OCI-LY7 (cell line): ENCODE measurements around the gene SEC61B. TPM values are rescaled to one million over a fixed set of nuclear protein-coding genes. Genes with fewer than 3 reads are reported as not detected.

Experiments
- small RNA-seq: library from RNA; depleted of rRNA; stranded (forward); fragments of <200 nt; gene quantifications from one replicate; pipeline ENCODE3, GENCODE V24; 2014
- total RNA-seq, 2 experiments: library from RNA; depleted of rRNA in 1 of 2; stranded (reverse); fragments of >200 nt in 1 of 2; shearing (Covaris generic) in 1 of 2; gene quantifications; 2 replicates each; pipeline ENCODE4 v1.2.3, GENCODE V29; 2014 to 2022

SEC61B gene
- total RNA-seq, 2 experiments from 2014 or later: 106 to 279 TPM

Small RNAs within 50 kb of the gene (small RNA-seq; reads per million reads assigned to genes)
- not detected for gene RN7SL794P

Other genes with a start within 250 kb of the SEC61B start
- gene TGFBR1, start 117.2 kb upstream of the SEC61B start, total RNA-seq (2014; rRNA removed; shearing (Covaris generic)): 13.6 and 14.3 TPM in 2 replicates
- 36.7 and 43.6 TPM in 2 replicates for gene TGFBR1, start 117.2 kb upstream of the SEC61B start, total RNA-seq (2022)
- gene ALG2, start 340 bp upstream of the SEC61B start, total RNA-seq (2014; rRNA removed; shearing (Covaris generic)): 22.2 and 26.5 TPM in 2 replicates
- 35.2 and 35.3 TPM in 2 replicates for gene ALG2, start 340 bp upstream of the SEC61B start, total RNA-seq (2022)